GM12878 (cell line): ENCODE measurements around the gene FCER1G.

Experiments
- MXI1 ChIP-seq: fragments of 150-350 bp; IDR thresholded peaks from 2 replicates; pipeline ENCODE4 v1.6.1; 2011; ENCODE audit warnings: low read depth, mild to moderate bottlenecking, inconsistent platforms, low read length, improper control_type of control experiment
- SMC3 ChIP-seq: IDR thresholded peaks from 2 replicates; pipeline ENCODE4 v1.6.1; 2011; ENCODE audit warnings: low read length, improper control_type of control experiment, borderline replicate concordance

DNA sequence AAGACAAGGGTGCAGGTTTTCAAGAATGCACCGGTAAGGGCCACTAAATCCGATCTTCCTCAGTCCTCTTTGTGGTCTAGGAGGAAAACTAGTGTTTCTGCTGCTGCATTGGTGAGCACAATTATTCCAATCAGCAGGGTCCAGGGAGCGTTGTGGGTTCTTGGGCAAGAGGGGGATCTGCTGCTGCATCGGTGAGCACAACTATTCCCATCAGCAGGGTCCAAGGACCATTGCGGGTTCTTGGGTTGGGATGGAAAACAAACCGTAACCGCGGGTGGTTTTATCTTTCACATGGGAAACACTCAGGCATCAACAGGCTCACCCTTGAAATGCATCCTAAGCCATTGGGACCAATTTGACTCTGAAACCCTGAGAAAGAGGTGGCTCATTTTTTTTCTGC is 36.5 kb downstream of the FCER1G start:
- TF ChIP-seq MXI1 (no peak), SMC3 (no peak)
